NCI-H226 (cell line): ENCODE data around the gene KHK.
A peak's percentile ranks its signal among the peaks of the same experiment; 100 is the strongest.
"Not testable (repeated sequence)": the region's sequence is repeated elsewhere in the genome, so short reads cannot be mapped to it uniquely, and the experiment has no call there.

ENCODE experiments used
- DNase-seq: peaks from one replicate; pipeline ENCODE4 v3.0.0-alpha.2; 2015

KHK gene

DNA sequence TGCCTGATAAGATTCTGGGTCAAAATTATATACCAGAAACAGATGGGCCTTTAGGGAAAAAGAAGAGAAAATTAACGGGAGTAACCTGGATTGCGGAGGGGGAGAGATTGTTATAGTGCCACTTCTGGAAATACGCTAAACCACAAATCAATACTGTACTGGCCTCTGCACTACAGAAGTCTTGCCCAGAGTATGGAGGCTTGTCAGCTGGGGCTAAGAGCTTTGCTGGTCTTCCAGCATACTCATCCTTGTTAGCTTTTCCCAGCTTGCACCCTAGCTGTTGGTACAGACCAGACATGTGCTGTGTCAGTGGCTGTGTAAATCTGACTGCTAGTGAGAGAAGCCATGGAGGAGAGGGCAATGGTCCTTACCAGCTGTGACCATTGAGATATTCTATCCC lies 26.2 kb upstream of the KHK start:
- no peak for DNase-seq

DNA sequence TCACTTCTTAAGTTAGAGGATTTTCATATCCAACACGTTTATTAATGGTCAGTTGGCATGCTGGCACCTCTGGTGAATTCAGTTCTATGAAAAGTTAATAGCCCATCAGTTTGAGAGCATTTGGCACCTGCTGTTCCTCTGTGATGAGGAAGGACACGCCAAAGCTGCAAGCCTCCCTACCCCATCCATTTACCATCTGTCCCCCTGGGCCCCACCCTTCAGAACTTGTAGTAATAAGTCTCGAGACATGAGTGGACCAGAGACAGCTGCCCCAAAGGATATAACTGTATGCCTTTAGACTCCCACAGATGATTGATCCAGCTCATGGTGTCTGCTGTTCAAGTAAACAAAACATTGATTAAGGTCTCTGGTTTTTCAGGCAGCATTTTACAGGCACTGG lies 21.4 kb upstream of the KHK start:
- no peak for DNase-seq

DNA sequence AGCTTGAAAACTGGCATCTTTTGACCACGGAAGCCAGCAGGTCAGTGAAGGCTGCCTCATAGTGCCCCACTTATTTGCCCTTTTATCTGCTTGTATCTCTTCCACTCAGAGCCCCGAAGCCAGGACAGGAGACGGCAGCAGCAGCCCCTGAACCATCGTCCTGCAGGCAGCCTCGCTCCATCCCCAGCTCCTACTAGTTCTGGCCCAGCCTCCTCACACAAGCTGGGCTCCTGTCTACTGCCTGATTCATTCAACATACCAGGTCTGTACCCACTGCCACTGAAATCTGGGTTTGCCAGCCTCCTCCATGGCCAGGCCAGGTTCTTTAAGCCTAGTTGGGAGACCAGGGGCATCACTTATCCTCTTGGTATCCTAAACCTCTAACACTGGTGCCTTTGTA lies 19.2 kb upstream of the KHK start:
- DNase-seq = no peak

DNA sequence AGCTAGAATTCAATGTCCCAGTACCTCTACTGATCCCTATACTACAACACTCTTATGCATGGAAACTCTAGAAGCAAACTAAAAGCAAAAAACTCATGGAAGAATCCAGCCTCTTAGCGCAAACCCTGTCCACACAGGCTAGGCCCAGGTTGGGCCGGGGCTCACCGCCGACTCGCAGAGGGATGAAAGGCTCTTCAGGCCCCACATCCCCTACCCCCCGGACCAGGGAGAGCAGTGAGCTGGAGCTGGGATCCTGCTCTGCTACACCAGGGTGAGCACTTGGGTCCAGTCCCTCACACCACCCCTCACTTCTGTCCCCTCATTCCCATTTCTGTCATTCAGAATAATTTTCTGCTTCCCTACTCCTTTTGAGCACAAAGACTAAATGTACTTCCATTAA lies 17.1 kb upstream of the KHK start:
- DNase-seq = no peak

DNA sequence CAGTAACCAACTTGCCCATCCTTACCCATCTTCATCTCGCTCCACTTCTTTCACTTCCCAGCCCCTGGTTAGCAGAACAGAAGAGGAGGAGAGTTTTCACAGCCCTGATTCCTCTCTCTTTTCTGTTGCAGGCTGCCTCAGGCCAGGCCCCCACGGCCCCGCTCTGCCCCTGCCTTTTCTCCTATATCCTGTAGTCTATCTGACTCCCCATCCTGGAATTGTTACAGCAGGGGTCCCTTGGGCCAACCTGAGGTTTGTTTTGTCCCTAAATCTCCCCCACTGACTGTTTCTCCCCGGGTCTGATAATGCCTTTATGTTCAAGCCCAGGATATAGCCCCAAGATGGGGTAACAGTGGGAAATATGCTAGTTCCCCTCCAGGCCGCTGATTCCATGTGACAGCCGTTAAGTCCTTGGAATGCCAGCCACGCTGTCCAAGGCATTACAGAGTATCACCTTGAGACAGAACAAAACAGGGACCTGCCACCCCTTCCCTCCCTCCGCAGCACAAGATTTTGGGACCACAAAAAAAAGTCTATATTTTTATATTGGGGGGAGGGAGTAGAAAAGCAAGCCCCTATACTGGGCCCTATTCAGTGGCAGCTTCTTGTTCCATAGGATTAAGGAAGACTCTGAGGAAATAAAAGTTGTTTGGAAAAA lies 16.5 kb upstream of the KHK start:
- no peak for DNase-seq

DNA sequence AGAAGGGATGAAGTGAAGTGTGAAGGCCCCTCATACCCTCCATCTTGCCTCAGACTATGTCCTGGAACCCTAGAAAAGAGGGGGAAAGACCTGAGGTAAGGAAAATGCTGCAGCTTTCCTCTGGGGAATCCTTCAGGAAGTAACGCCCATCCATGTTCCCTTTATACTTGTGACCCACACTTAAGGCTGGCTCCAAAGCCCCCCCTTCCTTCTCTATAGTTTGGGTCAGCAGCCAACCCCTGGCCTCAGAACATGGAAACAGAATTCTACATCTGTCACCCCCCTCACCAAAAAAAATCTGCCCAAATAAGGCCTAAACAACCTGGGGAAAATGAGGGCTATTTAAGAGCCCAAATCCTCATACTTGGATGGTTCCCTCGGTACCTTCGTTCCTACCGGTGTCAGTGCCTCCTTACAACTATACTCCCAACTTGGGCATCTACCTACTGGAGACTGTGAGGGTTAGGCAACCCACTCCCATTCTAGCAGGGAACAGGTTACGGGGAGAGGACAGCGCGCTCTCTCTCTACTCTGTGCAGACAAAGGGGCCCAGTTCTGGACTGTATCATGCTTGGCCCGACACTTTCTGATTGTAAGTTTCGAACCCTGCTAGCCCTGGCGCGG lies 15.8 kb upstream of the KHK start:
- no peak for DNase-seq

DNA sequence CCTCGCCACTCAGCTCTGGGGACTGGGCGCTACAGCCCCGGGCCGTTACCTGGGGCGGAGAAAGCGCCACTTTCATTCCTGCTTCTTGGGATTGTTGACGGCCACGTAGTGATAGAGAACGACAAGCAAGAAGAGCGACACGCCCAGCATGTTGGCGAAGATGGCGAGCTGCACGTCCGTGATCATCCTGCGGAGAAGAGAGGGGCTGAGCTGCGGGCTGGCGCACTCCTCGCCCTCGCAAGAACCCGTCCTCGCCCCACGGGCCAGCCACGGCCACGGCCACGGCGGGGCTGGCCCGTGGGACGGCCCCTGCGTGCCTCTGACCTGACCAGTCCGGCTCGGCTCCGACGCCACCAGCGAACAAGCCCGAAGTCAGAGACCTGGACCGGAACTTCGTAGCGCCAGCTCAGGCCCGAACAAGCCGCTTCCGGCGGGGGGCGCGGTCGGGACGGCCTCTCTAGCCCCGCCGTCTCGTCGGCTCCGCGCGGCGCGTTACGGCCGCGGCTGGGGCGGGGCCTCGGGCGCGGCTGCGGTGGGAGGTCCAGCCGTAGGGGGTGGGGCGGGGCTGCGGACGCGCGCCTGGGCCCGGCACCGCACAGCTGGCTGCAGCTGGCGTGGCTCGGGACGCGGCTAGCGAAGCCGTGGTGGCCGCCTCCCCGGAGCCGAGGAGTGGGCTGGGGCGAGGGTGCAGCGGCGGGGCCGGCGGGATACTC lies 15.1 kb upstream of the KHK start, which contains the start of gene OST4:
Gene OST4 (minus strand): TSS at position 378 of the 713 bp plus-strand sequence.
- DNase-seq = peak; percentile 93

DNA sequence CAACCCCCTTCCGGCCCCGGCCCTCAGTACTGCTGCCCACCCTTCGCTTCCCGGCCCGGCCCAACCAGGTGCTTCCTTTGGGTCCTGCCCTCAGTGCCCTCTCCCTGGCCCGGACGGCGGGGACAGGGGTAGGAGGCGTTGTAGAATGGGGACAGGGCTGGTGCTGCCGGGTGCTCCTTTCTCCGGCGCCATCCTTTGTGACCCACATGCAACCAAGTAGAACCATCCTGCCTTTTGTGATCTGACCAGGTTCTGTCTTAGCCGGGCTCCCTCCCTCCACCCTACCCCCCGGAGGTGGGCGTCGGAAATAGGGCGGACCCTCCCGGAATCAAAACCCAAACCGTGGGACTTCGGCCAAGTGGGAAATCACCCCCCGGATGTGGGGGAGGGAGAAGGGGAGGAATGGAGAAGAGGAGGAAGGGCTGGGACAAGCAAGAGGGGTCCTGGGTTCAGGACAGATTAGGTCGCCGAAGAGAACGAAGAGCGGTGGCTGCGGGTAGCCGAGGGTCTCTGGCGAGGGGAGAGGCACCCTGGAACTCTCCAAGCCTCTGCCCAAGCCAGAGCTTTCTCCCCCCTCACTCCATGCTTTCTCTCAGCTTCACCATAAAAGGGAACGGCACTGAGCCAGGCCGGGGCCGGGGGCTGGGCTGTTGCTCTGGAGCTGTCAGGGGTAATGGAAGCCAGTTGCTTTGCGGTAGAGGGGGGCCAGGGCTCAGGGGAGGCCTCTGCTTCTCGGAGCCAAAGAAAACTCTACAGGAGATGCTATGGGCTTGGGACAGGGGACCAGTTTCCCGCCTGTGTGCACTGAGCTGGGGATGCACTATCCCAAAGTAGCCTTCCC lies 14.4 kb upstream of the KHK start:
- no peak for DNase-seq

DNA sequence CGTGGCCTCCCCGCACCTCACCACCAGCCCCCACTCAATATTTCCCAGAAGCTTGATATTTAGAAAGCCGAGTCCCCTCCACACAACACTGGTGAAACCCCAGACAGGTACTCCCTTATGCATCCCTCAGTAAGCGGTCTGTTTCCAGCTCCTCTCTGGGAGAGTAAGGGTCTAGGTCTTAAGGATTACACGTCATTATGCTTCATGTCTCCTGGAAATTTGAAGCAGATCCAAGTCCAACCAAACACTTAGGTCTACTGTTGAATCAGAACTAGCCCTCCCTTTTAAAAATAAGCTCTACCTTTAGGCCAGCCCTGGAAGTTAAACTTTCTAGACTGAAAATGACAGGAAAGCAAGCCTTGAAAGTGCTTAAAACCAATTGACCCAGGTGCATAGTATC lies 13.7 kb upstream of the KHK start:
- no peak for DNase-seq

DNA sequence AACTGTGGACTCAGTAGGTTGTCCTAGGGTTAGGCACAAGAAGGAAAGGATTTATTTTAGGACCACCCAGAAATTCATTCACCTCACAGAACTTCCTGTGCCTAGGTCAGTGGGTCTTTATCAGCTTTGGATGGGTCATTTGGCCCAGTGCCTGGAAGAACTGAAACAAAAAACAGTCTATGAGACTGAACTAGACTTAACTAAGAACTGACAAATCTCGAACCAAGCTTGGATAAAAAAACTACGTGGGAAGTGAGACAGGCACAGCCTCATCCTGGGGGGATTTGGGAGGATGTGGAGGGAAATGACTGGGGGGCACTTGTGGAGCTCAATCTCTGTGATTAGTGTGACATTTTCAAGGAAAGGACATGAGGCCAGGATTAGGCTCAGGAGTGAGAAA lies 12.8 kb upstream of the KHK start:
- no peak for DNase-seq

DNA sequence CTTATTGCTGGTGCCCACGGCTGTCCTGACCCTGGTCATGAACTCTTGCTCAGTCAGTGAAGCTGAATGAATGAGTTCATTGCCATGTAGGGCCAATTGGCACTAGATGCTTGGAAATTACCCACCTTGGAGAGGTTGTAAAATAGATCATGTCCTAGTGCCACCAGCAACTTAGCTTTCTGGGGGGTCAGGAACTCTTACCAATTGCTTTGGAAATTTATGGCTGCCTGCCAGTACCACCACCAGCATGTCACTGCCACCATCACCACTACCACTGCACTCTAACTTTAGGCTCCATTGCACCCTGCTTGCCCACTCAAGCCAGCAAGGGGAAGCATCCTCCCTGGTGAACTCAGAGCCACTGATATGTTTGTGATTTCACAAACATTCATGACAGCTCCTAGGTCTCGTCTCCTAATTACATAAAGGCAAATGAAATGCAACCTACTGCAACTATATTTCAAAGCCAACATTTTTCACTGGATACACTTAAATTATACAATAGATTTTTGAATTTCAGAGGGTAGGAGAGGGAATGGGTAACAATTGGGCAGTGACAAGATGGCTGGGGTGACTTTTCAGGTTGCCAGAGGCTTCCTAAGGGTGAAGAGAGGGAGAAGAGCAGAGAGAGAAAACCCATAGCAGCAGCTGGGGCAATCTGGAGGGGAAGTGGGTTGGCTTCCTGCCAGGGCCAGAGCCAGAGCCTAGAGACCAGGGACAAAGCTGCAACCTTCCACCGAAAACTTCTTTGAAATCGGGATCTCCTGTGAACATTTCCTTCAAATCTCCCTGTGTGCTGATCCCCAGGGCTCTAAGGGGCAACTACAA lies 11.6 kb upstream of the KHK start:
- no peak for DNase-seq

DNA sequence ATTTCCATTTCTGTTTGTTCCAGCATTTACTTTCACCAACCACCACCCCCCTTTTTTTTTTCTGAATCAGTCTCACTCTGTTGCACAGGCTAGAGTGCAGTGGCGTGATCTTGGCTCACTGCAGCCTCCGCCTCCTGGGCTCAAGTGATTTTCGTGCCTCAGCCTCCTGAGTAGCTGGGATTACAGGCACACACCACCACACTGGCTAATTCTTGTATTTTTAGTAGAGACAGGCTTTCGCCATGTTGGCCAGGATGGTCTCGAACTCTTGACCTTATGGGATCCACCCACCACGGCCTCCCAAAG lies 11.1 kb upstream of the KHK start:
- not testable (repeated sequence) for DNase-seq

DNA sequence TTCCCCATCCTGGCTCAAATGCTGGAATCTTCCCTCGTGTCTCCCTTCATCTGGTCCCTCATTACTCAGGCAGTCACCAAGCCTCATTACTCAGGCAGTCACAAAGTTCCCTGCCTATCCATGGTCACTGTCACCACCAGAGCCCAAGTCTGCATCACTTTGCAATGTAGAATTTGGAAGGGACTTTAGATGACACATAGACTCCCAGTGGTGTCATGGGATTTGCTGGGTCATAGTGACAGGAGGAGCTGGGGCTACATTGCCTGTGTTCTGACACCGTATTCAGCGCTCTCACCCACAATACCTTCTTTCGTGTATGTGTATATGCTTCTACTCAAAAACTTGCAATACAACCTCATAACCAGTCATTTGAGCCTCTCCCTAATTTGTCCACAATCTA lies 10.2 kb upstream of the KHK start:
- DNase-seq = no peak

DNA sequence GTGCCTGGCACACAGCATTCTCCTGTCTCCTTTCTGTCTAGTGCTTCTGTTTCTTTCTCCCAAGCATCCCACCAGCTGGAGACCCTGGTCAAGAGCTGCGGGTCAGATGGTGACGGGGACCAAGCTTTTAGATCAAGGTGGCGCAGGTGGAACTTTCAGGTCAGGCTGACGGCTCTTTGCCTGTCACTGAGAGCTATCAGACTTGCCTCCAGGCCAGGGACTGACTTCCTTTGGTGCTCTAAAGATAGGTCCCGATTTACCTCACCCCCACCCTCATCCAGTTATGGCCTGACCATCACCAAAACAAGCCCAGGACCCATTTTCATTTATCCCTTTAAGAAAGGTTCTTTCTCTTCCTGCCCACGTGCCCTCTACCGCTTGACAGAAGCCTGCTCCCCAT lies 9.3 kb upstream of the KHK start:
- DNase-seq = no peak

DNA sequence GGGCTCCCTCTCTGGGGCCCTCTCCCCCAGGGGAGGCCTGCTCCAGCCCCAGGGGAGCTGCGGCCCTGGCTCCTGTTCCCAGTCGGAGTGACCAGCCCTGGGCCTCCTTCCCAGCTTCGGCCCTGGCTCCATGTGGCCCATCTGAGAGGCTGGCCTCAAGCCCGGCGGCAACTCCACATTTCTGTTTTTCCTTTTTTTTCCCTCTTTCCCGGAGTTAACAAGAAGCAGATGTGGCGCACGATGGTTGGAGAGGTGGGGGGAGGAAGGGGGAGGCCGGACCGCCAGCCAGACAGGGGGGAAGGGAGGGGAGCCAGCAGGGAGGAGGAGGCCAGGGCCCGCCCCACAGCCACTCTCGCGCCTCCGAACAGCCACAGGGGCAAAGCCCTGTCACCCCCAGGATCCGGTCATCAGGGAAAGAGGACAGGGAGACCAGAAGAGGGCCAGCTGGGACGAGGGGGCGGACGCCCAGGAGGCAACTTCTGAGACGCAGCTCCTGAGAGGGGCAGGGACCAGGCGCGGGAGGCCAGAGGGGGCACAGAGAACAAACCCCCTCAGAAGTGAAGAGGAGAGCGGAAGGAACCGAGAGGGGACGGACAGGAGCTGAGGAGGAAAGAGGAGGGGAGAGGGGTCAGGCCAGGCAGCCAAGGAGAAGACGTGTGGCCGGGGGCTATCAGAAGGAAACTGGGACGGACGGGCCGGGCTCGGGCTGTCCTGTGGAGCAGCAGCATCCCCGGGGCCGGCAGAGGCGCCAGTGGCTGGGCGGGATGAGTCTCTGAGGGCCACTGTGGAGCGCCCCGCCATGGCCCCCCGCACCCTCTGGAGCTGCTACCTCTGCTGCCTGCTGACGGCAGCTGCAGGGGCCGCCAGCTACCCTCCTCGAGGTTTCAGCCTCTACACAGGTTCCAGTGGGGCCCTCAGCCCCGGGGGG lies 8.0 kb upstream of the KHK start, which contains the start of gene EMILIN1:
Gene EMILIN1 (plus strand): TSS at position 349 of the 928 bp plus-strand sequence. CDS start 451 bp downstream, at position 800.
- no peak for DNase-seq

DNA sequence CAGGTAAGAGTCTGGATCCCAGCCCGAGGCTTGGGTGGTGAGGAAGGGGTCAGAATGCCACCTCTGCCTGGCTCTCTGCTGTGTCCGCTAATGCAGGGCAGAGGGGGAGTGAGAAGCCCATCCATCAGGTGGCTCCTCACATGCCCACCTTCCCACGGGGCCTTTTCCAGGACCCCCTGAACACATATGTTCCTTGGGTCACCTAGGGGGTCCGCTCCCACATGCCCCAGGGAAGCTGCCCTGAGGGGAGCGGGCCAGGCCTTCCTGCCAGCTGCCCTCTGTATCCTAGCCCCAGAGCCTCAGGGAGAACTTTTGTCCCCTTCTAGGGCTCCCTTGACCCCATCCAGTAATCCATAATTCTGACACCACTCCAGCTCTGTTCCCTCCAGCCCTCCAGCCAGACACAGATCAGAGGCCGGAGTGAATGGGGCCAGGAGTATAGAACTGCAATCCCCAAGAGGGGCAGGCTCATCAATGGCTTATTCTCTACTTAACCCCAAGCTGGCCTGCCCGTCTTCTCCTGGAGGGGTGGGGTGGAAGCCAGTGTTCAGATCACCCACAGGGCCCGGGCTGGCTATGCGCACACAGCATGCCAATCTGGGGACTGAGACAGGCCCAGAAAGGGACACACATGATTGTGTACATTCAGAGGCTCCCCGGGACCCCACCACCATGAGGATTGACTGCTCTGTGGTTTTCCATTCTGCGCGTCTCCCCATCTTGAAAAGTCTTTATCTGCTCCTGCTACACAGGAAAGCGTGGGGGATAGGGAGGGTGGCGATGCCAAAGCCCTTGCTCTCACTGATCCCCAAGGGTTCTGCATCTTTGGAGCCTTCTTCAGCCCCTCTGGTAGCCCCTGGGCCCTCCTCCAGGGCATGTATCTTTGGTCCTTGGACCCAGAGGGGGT lies 7.1 kb upstream of the KHK start:
- DNase-seq = no peak

DNA sequence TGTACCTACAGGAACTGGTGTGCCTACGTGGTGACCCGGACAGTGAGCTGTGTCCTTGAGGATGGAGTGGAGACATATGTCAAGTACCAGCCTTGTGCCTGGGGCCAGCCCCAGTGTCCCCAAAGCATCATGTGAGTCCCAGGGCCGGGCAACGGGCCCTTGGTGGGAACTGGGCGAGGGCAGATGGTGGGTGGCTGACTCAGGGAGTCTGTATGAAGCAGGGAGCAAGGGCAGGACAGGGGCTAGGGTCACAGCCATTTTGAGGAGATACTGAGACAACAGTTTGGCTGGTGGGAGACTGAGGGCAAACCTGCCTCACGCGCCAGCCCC lies 6.5 kb upstream of the KHK start:
- no peak for DNase-seq

DNA sequence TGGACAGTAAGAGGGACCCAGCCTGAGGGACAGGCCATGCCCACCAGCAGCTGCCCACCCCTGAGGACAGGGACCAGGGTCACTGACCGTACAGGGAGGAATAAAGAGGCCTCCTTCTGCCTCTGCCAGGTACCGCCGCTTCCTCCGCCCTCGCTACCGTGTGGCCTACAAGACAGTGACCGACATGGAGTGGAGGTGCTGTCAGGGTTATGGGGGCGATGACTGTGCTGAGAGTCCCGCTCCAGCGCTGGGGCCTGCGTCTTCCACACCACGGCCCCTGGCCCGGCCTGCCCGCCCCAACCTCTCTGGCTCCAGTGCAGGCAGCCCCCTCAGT lies 6.0 kb upstream of the KHK start:
- DNase-seq = no peak

DNA sequence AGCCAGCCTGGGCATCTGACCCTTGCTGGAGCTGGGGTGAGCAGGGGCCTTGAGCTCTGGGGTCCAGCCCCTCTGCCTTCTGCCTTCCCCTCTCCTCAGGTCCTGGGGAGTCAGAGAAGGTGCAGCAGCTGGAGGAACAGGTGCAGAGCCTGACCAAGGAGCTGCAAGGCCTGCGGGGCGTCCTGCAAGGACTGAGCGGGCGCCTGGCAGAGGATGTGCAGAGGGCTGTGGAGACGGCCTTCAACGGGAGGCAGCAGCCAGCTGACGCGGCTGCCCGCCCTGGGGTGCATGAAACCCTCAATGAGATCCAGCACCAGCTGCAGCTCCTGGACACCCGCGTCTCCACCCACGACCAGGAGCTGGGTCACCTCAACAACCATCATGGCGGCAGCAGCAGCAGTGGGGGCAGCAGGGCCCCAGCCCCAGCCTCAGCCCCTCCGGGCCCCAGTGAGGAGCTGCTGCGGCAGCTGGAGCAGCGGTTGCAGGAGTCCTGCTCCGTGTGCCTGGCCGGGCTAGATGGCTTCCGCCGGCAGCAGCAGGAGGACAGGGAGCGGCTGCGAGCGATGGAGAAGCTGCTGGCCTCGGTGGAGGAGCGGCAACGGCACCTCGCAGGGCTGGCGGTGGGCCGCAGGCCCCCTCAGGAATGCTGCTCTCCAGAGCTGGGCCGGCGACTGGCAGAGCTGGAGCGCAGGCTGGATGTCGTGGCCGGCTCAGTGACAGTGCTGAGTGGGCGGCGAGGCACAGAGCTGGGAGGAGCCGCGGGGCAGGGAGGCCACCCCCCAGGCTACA lies 4.4 kb upstream of the KHK start:
- DNase-seq = no peak
